Thyroid gland (tissue), 4 donors: Measurements from ENCODE around the gene ANKRD29. TPM values are rescaled to one million over a fixed set of nuclear protein-coding genes. Genes with fewer than 3 reads are reported as not detected.
A peak's percentile ranks its signal among the peaks of the same experiment; 100 is the strongest.

Experiments used
- DNase-seq, 2 donors: peaks; one replicate each; pipeline ENCODE4 v3.0.0-alpha.2; 2019
- H3K27ac ChIP-seq, 3 donors: fragments of 200-600 bp; sonication (generic); 1 replicate in 2 of 3; 2 replicates in 1 of 3; pipeline ENCODE4 v1.5.1; 2016 to 2019; ENCODE audit warnings: mild to moderate bottlenecking in 1 of 3, moderate library complexity in 1 of 3
- H3K27me3 ChIP-seq: fragments of 200-600 bp; sonication (generic); one replicate; pipeline ENCODE4 v1.5.1; 2019
- H3K36me3 ChIP-seq, 2 donors: fragments of 200-600 bp; sonication (generic); one replicate each; pipeline ENCODE4 v1.5.1; 2016 to 2019
- H3K4me1 ChIP-seq, 2 donors: fragments of 200-600 bp; sonication (generic); one replicate each; pipeline ENCODE4 v1.5.1; 2017 to 2019
- H3K4me3 ChIP-seq, 3 donors: fragments of 200-600 bp; sonication (generic); replicated peaks in 1 of 3; 1 replicate in 2 of 3; 2 replicates in 1 of 3; pipeline ENCODE4 v1.5.1; 2016; ENCODE audit warnings: mild to moderate bottlenecking in 1 of 3
- H3K9me3 ChIP-seq: fragments of 200-600 bp; sonication (generic); one replicate; pipeline ENCODE4 v1.5.1; 2017
- POLR2A ChIP-seq, 2 donors: fragments of 450-650 bp; IDR thresholded peaks; one replicate each; pipeline ENCODE4 v1.6.1; 2017; ENCODE audit warnings: antibody characterized with exemption in 2 of 2, mild to moderate bottlenecking in 2 of 2, moderate library complexity in 1 of 2
- WGBS, 2 donors: methylation state at CpG; one replicate each; pipeline ENCODE4 v1.1.5; 2017; 5-methylcytosine and 5-hydroxymethylcytosine counted together
- intact Hi-C: fragments of 100-400 bp; cut with DNase I; formaldehyde crosslinking; loops from one replicate; pipeline ENCODE4 v1.15.1; 2023
- total RNA-seq, 4 donors: library from RNA; depleted of rRNA; stranded (reverse); fragments of >200 nt; gene quantifications; one replicate each; pipeline ENCODE4 v1.2.3, GENCODE V29; 2016
- TF ChIP-seq, protein P1 (sequence below), 6 experiments: fragments of 200-600 bp in 3 of 6; fragments of 450-650 bp in 3 of 6; sonication (generic) in 3 of 6; IDR thresholded peaks; one replicate each; pipeline ENCODE4 v1.5.1; 2016 to 2019; ENCODE audit warnings: antibody characterized with exemption in 6 of 6, mild to moderate bottlenecking in 2 of 6, inconsistent platforms in 1 of 6, moderate library complexity in 1 of 6

ANKRD29 gene
- total RNA-seq, 4 donors from 2014 or later: 3.4 to 6.1 (median 4.5) TPM

DNA sequence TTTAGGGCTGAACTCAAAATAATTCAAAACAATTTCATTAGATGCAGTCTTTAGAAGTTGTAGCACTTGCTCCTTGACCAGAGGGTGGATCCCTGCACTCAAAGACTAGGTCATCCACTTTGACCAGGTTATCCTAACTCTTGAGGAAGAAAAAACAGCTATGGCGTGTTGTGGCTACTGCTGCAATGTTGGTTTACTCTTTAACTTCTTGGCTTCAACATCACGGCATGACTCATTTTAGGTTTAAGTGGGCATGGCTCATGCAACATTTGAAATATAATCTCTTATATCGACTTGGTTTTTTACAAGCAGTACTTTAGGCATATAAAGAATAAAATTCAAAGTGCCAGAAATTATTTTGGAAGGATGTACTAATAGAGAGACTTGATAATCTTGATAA is 35.4 kb downstream of the ANKRD29 start:
- no peak overlapping the region for H3K27ac ChIP-seq
- WGBS, 2 donors: 43 to 59% methylated on average over 3 of the region's 3 CpGs
- H3K27me3 ChIP-seq: no peaks in the 10 kb centered on the region
- intact Hi-C loops: loop anchor here (10.0 kb wide), 2 partner anchors 67 to 187 kb away; no protein-coding TSS in a partner anchor
- no peaks in the 10 kb centered on the region for H3K36me3 ChIP-seq
- TF ChIP-seq, protein P1, sequence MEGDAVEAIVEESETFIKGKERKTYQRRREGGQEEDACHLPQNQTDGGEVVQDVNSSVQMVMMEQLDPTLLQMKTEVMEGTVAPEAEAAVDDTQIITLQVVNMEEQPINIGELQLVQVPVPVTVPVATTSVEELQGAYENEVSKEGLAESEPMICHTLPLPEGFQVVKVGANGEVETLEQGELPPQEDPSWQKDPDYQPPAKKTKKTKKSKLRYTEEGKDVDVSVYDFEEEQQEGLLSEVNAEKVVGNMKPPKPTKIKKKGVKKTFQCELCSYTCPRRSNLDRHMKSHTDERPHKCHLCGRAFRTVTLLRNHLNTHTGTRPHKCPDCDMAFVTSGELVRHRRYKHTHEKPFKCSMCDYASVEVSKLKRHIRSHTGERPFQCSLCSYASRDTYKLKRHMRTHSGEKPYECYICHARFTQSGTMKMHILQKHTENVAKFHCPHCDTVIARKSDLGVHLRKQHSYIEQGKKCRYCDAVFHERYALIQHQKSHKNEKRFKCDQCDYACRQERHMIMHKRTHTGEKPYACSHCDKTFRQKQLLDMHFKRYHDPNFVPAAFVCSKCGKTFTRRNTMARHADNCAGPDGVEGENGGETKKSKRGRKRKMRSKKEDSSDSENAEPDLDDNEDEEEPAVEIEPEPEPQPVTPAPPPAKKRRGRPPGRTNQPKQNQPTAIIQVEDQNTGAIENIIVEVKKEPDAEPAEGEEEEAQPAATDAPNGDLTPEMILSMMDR (IDR thresholded peaks at IDR 0.05): no peak
- no peak for TF ChIP-seq POLR2A (IDR thresholded peaks at IDR 0.05)
- DNase-seq: no peak
- no peak overlapping the region for H3K4me3 ChIP-seq
- H3K9me3 ChIP-seq: no peaks in the 10 kb centered on the region
- H3K4me1 ChIP-seq: no peaks in the 10 kb centered on the region

DNA sequence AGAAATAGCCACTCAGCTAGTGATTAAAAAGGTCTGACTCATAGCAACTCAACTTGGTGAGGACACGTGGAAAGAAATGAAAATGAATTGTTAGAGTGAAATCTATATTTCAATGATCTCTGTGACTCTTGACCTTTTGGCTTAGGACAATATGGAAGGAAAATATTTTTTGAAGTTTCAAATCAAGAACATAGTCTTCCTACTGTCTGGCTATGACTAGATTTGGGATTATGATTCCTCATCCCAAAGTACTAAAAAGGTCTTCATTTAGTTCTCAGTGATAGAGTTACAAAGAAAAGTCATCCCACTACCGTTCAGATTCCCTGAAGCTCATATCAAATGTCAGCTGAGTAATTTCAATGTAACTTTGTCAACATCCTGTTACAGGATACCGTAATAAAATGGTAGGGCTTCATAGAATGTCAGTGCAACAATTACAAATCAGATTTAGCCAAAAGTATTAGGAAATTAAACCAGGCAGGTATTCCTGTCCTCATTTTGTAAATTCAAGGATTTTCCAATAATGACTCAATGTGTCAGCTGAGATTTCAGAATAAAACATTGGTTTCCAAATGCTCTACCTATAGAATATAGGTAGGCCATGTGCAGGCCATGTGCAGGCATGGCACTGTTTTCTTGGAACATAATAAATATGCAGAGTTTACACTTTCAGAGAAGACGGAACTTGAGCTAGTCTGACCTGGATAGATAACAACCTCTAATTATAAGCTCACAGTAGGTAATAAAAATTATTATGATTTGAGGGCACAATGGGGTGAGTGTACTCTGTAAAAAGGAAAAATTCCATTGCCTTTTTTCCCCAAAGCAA is 36.0 kb downstream of the ANKRD29 start:
- no peak for DNase-seq
- H3K9me3 ChIP-seq: no peaks in the 10 kb centered on the region
- 77 to 78% methylated on average over 4 of the region's 4 CpGs for WGBS, 2 donors
- H3K27ac ChIP-seq: no peak overlapping the region
- no peak overlapping the region for H3K4me3 ChIP-seq
- H3K4me1 ChIP-seq: no peaks in the 10 kb centered on the region
- intact Hi-C loops: loop anchor here (10.0 kb wide), 2 partner anchors 68 to 188 kb away; no protein-coding TSS in a partner anchor
- no peaks in the 10 kb centered on the region for H3K27me3 ChIP-seq
- H3K36me3 ChIP-seq: no peaks in the 10 kb centered on the region
- no peak for TF ChIP-seq POLR2A (IDR thresholded peaks at IDR 0.05)
- TF ChIP-seq, protein P1 (IDR thresholded peaks at IDR 0.05): no peak

DNA sequence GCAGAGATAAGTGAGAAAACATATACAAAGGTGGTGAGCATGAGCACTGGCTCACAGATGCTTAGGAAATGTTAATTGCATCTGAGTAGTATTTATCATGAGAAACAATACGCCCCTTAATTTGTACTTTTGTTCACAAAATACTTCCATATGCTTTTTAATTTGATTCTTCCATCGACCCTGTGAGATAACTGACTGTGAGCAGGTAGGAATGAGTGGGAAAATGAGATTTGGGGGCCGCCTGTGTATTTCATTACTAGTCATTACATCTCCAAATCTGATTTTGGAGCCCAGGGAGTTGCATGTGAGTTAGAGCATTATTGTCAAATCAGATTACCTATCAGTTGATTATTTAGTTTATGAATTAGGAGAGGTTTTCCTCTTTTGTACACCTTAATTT is 39.7 kb downstream of the ANKRD29 start:
- H3K9me3 ChIP-seq: no peaks in the 10 kb centered on the region
- H3K4me3 ChIP-seq: no peak overlapping the region
- no peaks in the 10 kb centered on the region for H3K27me3 ChIP-seq
- no peak for TF ChIP-seq POLR2A (IDR thresholded peaks at IDR 0.05)
- TF ChIP-seq, protein P1 (IDR thresholded peaks at IDR 0.05): no peak
- H3K4me1 ChIP-seq: peaks cover 0 to 10% of the 10 kb centered on the region in 2 donors
- no peak for DNase-seq
- no peaks in the 10 kb centered on the region for H3K36me3 ChIP-seq
- intact Hi-C loops: loop anchor here (5.0 to 10.0 kb wide), 3 partner anchors 72 to 494 kb away; no protein-coding TSS in a partner anchor
- 87 to 94% methylated on average over 3 of the region's 3 CpGs for WGBS, 2 donors
- no peak overlapping the region for H3K27ac ChIP-seq

DNA sequence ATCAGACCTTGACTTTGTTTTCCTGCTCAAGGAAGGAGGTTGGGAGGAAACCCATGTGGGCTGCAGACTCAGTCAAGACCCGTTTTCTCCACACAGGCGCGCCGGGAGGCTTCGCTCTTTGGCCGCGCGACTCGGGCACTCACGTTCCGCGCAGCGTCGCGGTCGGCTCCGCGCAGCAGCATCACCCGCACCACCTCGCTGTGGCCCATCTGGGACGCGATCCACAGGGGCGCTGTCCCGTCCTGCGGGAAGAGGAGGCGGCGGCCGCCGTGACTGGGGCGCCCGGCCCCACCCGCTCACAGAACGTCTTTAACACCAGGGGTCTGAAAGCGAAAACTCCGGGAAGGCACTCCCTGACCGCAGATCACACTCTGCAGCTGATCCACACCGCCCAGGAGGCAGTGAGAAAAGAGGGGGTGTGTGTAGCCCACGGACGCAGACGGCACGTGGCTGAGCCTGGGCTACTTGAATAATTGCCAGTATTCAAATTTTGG is 43.3 kb downstream of the ANKRD29 start:
- WGBS, 2 donors: 2 to 11% methylated on average over 5 to 13 of the region's 41 CpGs

More for the DNA sequence above, 43.3 kb downstream of the ANKRD29 start:
- Histone ChIP-seq H3K4me1 (peaks cover 0 to 10% of the 10 kb centered on the region in 2 donors), H3K4me3 (peak overlapping the region in 1 of 3 donors; percentile 19), H3K27me3 (no peaks in the 10 kb centered on the region), H3K9me3 (no peaks in the 10 kb centered on the region), H3K27ac (no peak overlapping the region), H3K36me3 (no peaks in the 10 kb centered on the region)
- TF ChIP-seq, protein P1 (IDR thresholded peaks at IDR 0.05): no peak
- no peak for TF ChIP-seq POLR2A (IDR thresholded peaks at IDR 0.05)
- no peak for DNase-seq
- intact Hi-C loops: no loop called here
